A673 (cell line): ENCODE results near the gene GFOD2. TPM values are rescaled to one million over a fixed set of nuclear protein-coding genes. Genes with fewer than 3 reads are reported as not detected.

Experiments used
- BruUV-seq: library from RNA; stranded (reverse); fragments of 400-500 nt; replicated peaks from 2 replicates; lab custom pipeline; 2021; lab: Mats Ljungman, UMichigan
- CTCF ChIA-PET: fragments of 300-600 bp; sonication (Branson Sonifier 250); formaldehyde crosslinking; loops from one replicate; lab custom pipeline; 2022; ENCODE audit warnings: antibody characterized with exemption; lab: Charles Lee
- POLR2A ChIA-PET: fragments of 300-600 bp; sonication (Branson Sonifier 250); formaldehyde crosslinking; loops from one replicate; lab custom pipeline; 2022; ENCODE audit warnings: antibody characterized with exemption; ENCODE audit not compliant: low non-redundant PET; lab: Charles Lee
- DNase-seq: peaks from one replicate; pipeline ENCODE4 v3.0.0-alpha.2; 2015; ENCODE audit warnings: low spot score
- H3K27ac ChIP-seq: fragments of 200-600 bp; sonication (generic); 2 replicates; pipeline ENCODE4 v1.5.1; 2016; ENCODE audit warnings: mixed run types, low read depth, mild to moderate bottlenecking, mixed read lengths, antibody characterized with exemption, low read length; ENCODE audit not compliant: poor library complexity, severe bottlenecking
- H3K27me3 ChIP-seq: fragments of 200-600 bp; sonication (generic); replicated peaks from 2 replicates; pipeline ENCODE4 v1.6.1; 2017; ENCODE audit warnings: mixed run types, low read depth, mild to moderate bottlenecking, mixed read lengths, antibody characterized with exemption, low read length; ENCODE audit not compliant: insufficient read depth, poor library complexity
- H3K36me3 ChIP-seq: fragments of 200-600 bp; sonication (generic); 2 replicates; pipeline ENCODE4 v1.6.1; 2016; ENCODE audit warnings: mixed run types, mild to moderate bottlenecking, mixed read lengths, antibody characterized with exemption, low read length; ENCODE audit not compliant: insufficient read depth, poor library complexity, severe bottlenecking
- H3K4me1 ChIP-seq: fragments of 200-600 bp; sonication (generic); 2 replicates; pipeline ENCODE4 v1.6.1; 2017; ENCODE audit warnings: mixed run types, mild to moderate bottlenecking, mixed read lengths, antibody characterized with exemption, low read length; ENCODE audit not compliant: insufficient read depth, poor library complexity, severe bottlenecking
- H3K4me3 ChIP-seq: fragments of 200-600 bp; sonication (generic); 2 replicates; pipeline ENCODE4 v1.5.1; 2016; ENCODE audit warnings: low read depth, mixed run types, mild to moderate bottlenecking, mixed read lengths, low read length; ENCODE audit not compliant: poor library complexity, severe bottlenecking
- H3K9me3 ChIP-seq: fragments of 200-600 bp; sonication (generic); 2 replicates; pipeline ENCODE4 v1.6.1; 2016; ENCODE audit warnings: mixed run types, low read depth, mild to moderate bottlenecking, mixed read lengths, antibody characterized with exemption, low read length; ENCODE audit not compliant: poor library complexity, severe bottlenecking
- CTCF ChIP-seq: fragments of 300-800, 200-600 bp; sonication (generic); conservative IDR thresholded peaks from 2 replicates; pipeline ENCODE4 v1.5.1; 2017; ENCODE audit warnings: low read depth, mild to moderate bottlenecking, antibody characterized with exemption, low read length, moderate library complexity, mixed read lengths
- EZH2 ChIP-seq: fragments of 200-600 bp; sonication (generic); IDR thresholded peaks from 2 replicates; pipeline ENCODE4 v1.6.1; 2017; ENCODE audit warnings: borderline replicate concordance, low read depth, mild to moderate bottlenecking, mixed read lengths, antibody characterized with exemption, low read length; ENCODE audit not compliant: poor library complexity, severe bottlenecking
- intact Hi-C: fragments of 100-400 bp; cut with micrococcal nuclease; formaldehyde crosslinking; loops from one replicate; pipeline ENCODE4 v1.10.0; 2022; ENCODE audit not compliant: unreplicated experiment
- total RNA-seq: library from RNA; stranded (reverse); gene quantifications from 2 replicates; pipeline ENCODE4 v1.2.3, GENCODE V29; 2021

Gene GFOD2
- total RNA-seq, 1 experiment from 2014 or later: 22.6 TPM

DNA sequence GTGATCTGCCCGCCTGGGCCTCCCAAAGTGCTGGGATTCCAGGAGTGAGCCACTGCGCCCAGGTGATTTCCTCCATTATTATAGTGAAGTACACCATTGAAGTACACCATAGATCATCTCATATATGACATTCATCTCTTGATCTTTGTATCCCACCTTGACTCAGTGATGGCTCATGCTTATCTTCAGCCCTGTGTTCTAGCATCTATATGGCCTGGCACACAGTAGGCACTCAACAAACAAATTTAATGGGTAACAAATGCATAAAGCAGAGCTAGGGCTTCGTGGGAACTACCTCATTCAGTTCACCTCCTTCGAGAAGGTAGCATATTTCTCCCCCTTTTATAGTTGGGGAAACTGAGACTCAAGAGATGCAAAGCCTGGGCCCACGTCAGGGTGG lies 53.5 kb downstream of the GFOD2 start:
- DNase-seq: no peak
- Histone ChIP-seq H3K9me3 (no peaks in the 10 kb centered on the region), H3K4me3 (peak overlapping the region; percentile 59), H3K27me3 (no peaks in the 10 kb centered on the region), H3K4me1 (peaks cover 16% of the 10 kb centered on the region), H3K27ac (peak overlapping the region; percentile 48), H3K36me3 (no peaks in the 10 kb centered on the region)
- TF ChIP-seq EZH2 (no peak), CTCF (no peak)
- BruUV-seq: no TSS peak
- CTCF ChIA-PET: no interaction called here
- intact Hi-C loops: loop anchor here (5.0 kb wide), 1 partner anchor 103 kb away; the partner anchor contains the start of gene CTCF
- POLR2A ChIA-PET: no interaction called here

DNA sequence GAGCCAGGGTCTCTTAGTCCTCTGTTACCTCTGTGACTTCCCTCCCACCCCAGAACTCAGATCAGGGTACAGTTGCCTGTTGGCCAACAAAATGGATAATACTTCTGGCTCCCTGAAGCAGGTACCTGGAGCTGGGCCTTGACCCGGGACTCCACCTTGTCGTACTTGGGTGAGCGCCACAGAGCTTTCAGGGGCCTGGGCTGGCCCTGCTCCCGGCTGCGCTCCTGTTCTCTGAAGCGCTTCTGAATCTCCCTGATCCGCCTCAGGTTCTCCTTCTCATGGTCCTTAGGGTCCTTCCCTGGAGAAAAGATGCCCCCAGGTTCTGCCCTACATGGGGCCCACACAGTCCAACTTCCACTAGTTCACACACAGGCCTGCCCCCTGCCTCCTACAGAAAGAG lies 54.2 kb downstream of the GFOD2 start:
- intact Hi-C loops: loop anchor here (5.0 kb wide), 1 partner anchor 103 kb away; the partner anchor contains the start of gene CTCF
- no peaks in the 10 kb centered on the region for H3K9me3 ChIP-seq
- peaks cover 16% of the 10 kb centered on the region for H3K4me1 ChIP-seq
- no peak for TF ChIP-seq EZH2
- TF ChIP-seq CTCF: no peak
- no peak overlapping the region for H3K4me3 ChIP-seq
- H3K27ac ChIP-seq: no peak overlapping the region
- H3K27me3 ChIP-seq: no peaks in the 10 kb centered on the region
- H3K36me3 ChIP-seq: no peaks in the 10 kb centered on the region
- no TSS peak for BruUV-seq
- no peak for DNase-seq
- ChIA-PET CTCF (no interaction called here), POLR2A (no interaction called here)

- no peak overlapping the region for H3K4me3 ChIP-seq
- CTCF ChIA-PET: no interaction called here
- H3K27ac ChIP-seq: no peak overlapping the region
- no TSS peak for BruUV-seq
- intact Hi-C loops: no loop called here
- no peak for DNase-seq
- H3K9me3 ChIP-seq: no peaks in the 10 kb centered on the region
- no peaks in the 10 kb centered on the region for H3K36me3 ChIP-seq
- TF ChIP-seq CTCF (no peak), EZH2 (no peak)
- no peaks in the 10 kb centered on the region for H3K27me3 ChIP-seq
- H3K4me1 ChIP-seq: peaks cover 17% of the 10 kb centered on the region
- POLR2A ChIA-PET: no interaction called here
Measured at GRCh38 chr16:67664258-67664657, 54.9 kb downstream of the GFOD2 start.
